Breast epithelium (tissue), 4 donors: ENCODE data around the gene GNL3. TPM values are rescaled to one million over a fixed set of nuclear protein-coding genes. Genes with fewer than 3 reads are reported as not detected.
"Not testable (repeated sequence)": the region's sequence is repeated elsewhere in the genome, so short reads cannot be mapped to it uniquely, and the experiment has no call there.

Experiments
- DNase-seq, 2 donors: peaks; one replicate each; pipeline ENCODE4 v3.0.0-alpha.2; 2019; ENCODE audit warnings: low spot score in 2 of 2
- H3K27ac ChIP-seq, 2 donors: fragments of 200-600 bp; sonication (generic) in 1 of 2; one replicate each; pipeline ENCODE4 v1.5.1; 2016 to 2019; ENCODE audit warnings: mild to moderate bottlenecking in 1 of 2
- H3K27me3 ChIP-seq, 2 donors: fragments of 200-600 bp; sonication (generic) in 1 of 2; one replicate each; pipeline versions ENCODE4 v1.5.1 to v1.6.0; 2017 to 2019; ENCODE audit warnings: control low read depth in 1 of 2, mild to moderate bottlenecking in 1 of 2
- H3K36me3 ChIP-seq: fragments of 200-600 bp; one replicate; pipeline ENCODE4 v1.5.1; 2019
- H3K4me1 ChIP-seq, 2 donors: fragments of 200-600 bp; sonication (generic); one replicate each; pipeline ENCODE4 v1.5.1; 2016 to 2019; ENCODE audit warnings: control low read depth in 1 of 2
- H3K4me3 ChIP-seq, 3 donors: fragments of 200-600 bp; sonication (generic); 1 replicate in 2 of 3; 2 replicates in 1 of 3; pipeline ENCODE4 v1.5.1; 2016 to 2019; ENCODE audit warnings: mild to moderate bottlenecking in 3 of 3, moderate library complexity in 2 of 3
- H3K9me3 ChIP-seq, 2 donors: fragments of 200-600 bp; sonication (generic) in 1 of 2; one replicate each; pipeline ENCODE4 v1.5.1; 2016 to 2019; ENCODE audit warnings: control low read depth in 1 of 2
- CTCF ChIP-seq, 3 donors: fragments of 450-650 bp; IDR thresholded peaks; one replicate each; pipeline ENCODE4 v1.5.1; 2016 to 2017; ENCODE audit warnings: antibody characterized with exemption in 3 of 3, mild to moderate bottlenecking in 3 of 3, moderate library complexity in 3 of 3
- POLR2A ChIP-seq: fragments of 450-650 bp; IDR thresholded peaks from one replicate; pipeline ENCODE4 v1.6.1; 2016; ENCODE audit warnings: antibody characterized with exemption, mild to moderate bottlenecking, moderate library complexity
- POLR2AphosphoS5 ChIP-seq, 3 donors: sonication (generic); formaldehyde crosslinking; IDR thresholded peaks; one replicate each; pipeline ENCODE4 v1.6.1; 2017; ENCODE audit warnings: antibody characterized with exemption in 3 of 3
- intact Hi-C: fragments of 100-400 bp; cut with DNase I; formaldehyde crosslinking; loops from one replicate; pipeline ENCODE4 v1.15.1; 2023; ENCODE audit warnings: low total_unique reads
- total RNA-seq, 3 donors: library from RNA; depleted of rRNA; stranded (reverse); fragments of >200 nt; gene quantifications; one replicate each; pipeline ENCODE4 v1.1.0, GENCODE V29; 2016

GNL3 gene
- total RNA-seq, 3 donors from 2014 or later = 57.3 to 137 (median 126) TPM

- Histone ChIP-seq H3K27me3 (no peaks in the 10 kb centered on the region), H3K9me3 (no peaks in the 10 kb centered on the region), H3K4me3 (peak overlapping the region in 1 of 3 donors; percentile 6), H3K4me1 (no peaks in the 10 kb centered on the region), H3K36me3 (no peaks in the 10 kb centered on the region), H3K27ac (peak overlapping the region; percentile 69 to 81)
- intact Hi-C loops = no loop called here
- TF ChIP-seq POLR2A (no peak), POLR2AphosphoS5 (IDR thresholded peaks at IDR 0.05) (peak in 1 of 3 donors; percentile 53), CTCF (IDR thresholded peaks at IDR 0.05) (no peak)
- no peak for DNase-seq
These were observed 15.0 kb upstream of the GNL3 start for GRCh38 chr3:52670621-52671521.

GRCh38 chr3:52671676-52672075, 14.2 kb upstream of the GNL3 start:
- intact Hi-C loops = no loop called here
- no peak for DNase-seq
- H3K4me3 ChIP-seq = no peak overlapping the region
- no peaks in the 10 kb centered on the region for H3K9me3 ChIP-seq
- H3K27me3 ChIP-seq = no peaks in the 10 kb centered on the region
- no peaks in the 10 kb centered on the region for H3K36me3 ChIP-seq
- no peaks in the 10 kb centered on the region for H3K4me1 ChIP-seq
- TF ChIP-seq CTCF (IDR thresholded peaks at IDR 0.05) = no peak
- TF ChIP-seq POLR2AphosphoS5 (IDR thresholded peaks at IDR 0.05) = no peak
- TF ChIP-seq POLR2A = no peak
- peak overlapping the region; percentile 69 to 81 for H3K27ac ChIP-seq

GRCh38 chr3:52676201-52676600, 9.6 kb upstream of the GNL3 start:
- H3K36me3 ChIP-seq = not testable (repeated sequence)

GRCh38 chr3:52678265-52679198, 7.3 kb upstream of the GNL3 start:
- TF ChIP-seq POLR2A = no peak
- TF ChIP-seq POLR2AphosphoS5 (IDR thresholded peaks at IDR 0.05) = no peak
- no peak for TF ChIP-seq CTCF (IDR thresholded peaks at IDR 0.05)
- Histone ChIP-seq H3K36me3 (no peaks in the 10 kb centered on the region), H3K9me3 (no peaks in the 10 kb centered on the region), H3K27me3 (no peaks in the 10 kb centered on the region), H3K4me1 (no peaks in the 10 kb centered on the region), H3K4me3 (no peak overlapping the region), H3K27ac (no peak overlapping the region)
- intact Hi-C loops = no loop called here
- DNase-seq = no peak

More at GRCh38 chr3:52676201-52676600, 9.6 kb upstream of the GNL3 start:
- H3K4me1 ChIP-seq, H3K4me3 ChIP-seq, H3K27me3 ChIP-seq, H3K9me3 ChIP-seq, intact Hi-C loops, H3K27ac ChIP-seq, DNase-seq: not testable (repeated sequence)

- TF ChIP-seq POLR2A (no peak), POLR2AphosphoS5 (IDR thresholded peaks at IDR 0.05) (no peak), CTCF (IDR thresholded peaks at IDR 0.05) (no peak)
These were observed 6.7 kb upstream of the GNL3 start for GRCh38 chr3:52679199-52679538.

More at GRCh38 chr3:52679199-52679538, 6.7 kb upstream of the GNL3 start:
- H3K4me1 ChIP-seq = peaks cover 0 to 6% of the 10 kb centered on the region in 2 donors
- intact Hi-C loops = no loop called here
- DNase-seq = no peak
- no peaks in the 10 kb centered on the region for H3K9me3 ChIP-seq
- no peak overlapping the region for H3K4me3 ChIP-seq
- no peaks in the 10 kb centered on the region for H3K27me3 ChIP-seq
- H3K36me3 ChIP-seq = no peaks in the 10 kb centered on the region
- H3K27ac ChIP-seq = peak overlapping the region; percentile 15 to 30
